K562 (cell line): Measurements from ENCODE around the gene EP300.

Experiments used
- CC2D1A ChIP-seq: fragments of 450-650 bp; IDR thresholded peaks from 2 replicates; pipeline ENCODE4 v1.6.1; 2017; ENCODE audit warnings: mild to moderate bottlenecking
- CLOCK ChIP-seq: fragments of 250-450 bp; sonication (Bioruptor Pico); IDR thresholded peaks from 2 replicates; pipeline ENCODE4 v1.4.0; 2020; ENCODE audit warnings: mild to moderate bottlenecking, moderate library complexity, borderline replicate concordance
- CREB1 ChIP-seq, 2 experiments: sonication (generic) in 1 of 2; formaldehyde crosslinking in 1 of 2; IDR thresholded peaks; 2 replicates each; pipeline versions ENCODE4 v1.6.1 to v1.8.0; 2012 to 2022; ENCODE audit warnings: inconsistent platforms in 1 of 2, mild to moderate bottlenecking in 1 of 2, missing genetic modification reagents in 1 of 2, moderate library complexity in 1 of 2
- CTCF ChIP-seq, 3 experiments: IDR thresholded peaks in 2 of 3; conservative IDR thresholded peaks in 1 of 3; 2 replicates each; pipeline ENCODE4 v1.5.1; 2011 to 2012; ENCODE audit warnings: low read length in 3 of 3, mild to moderate bottlenecking in 3 of 3, control low read depth in 2 of 3, improper control_type of control experiment in 1 of 3, inconsistent platforms in 1 of 3, low read depth in 1 of 3, mixed read lengths in 1 of 3, moderate library complexity in 1 of 3; ENCODE audit not compliant: insufficient read depth in 2 of 3
- EGR1 ChIP-seq: fragments of 450-650 bp; conservative IDR thresholded peaks from 2 replicates; pipeline ENCODE4 v1.6.1; 2017; ENCODE audit warnings: mild to moderate bottlenecking
- EP300 ChIP-seq: IDR thresholded peaks from 2 replicates; pipeline ENCODE4 v1.6.1; 2012; ENCODE audit warnings: low read length, improper control_type of control experiment
- ETV5 ChIP-seq: sonication (generic); formaldehyde crosslinking; IDR thresholded peaks from 2 replicates; pipeline ENCODE4 v1.4.0; 2020; ENCODE audit warnings: low read depth, mild to moderate bottlenecking, missing genetic modification reagents
- HNRNPL ChIP-seq: fragments of 200-400 bp; formaldehyde crosslinking; IDR thresholded peaks from 2 replicates; pipeline ENCODE4 v1.6.1; 2017; ENCODE audit warnings: low read depth, mild to moderate bottlenecking, low read length
- KDM5B ChIP-seq: fragments of 200-600 bp; sonication (generic); IDR thresholded peaks from 2 replicates; pipeline ENCODE4 v1.6.1; 2012; ENCODE audit warnings: low read depth, mild to moderate bottlenecking, moderate library complexity, low read length, control low read depth, inconsistent platforms; ENCODE audit not compliant: insufficient replicate concordance
- SMAD1 ChIP-seq: fragments of 150-350 bp; IDR thresholded peaks from 2 replicates; pipeline ENCODE4 v1.6.1; 2014; ENCODE audit warnings: low read length, low read depth; ENCODE audit not compliant: partially characterized antibody
- TRIM28 ChIP-seq: fragments of 450-650 bp; IDR thresholded peaks from 2 replicates; pipeline ENCODE4 v1.6.1; 2017
- TF ChIP-seq, protein P1 (sequence below), 2 experiments: fragments of 450-650 bp; formaldehyde crosslinking in 1 of 2; IDR thresholded peaks; 2 replicates each; pipeline versions ENCODE4 v1.4.0 to v1.6.1; 2014 to 2020; ENCODE audit warnings: mild to moderate bottlenecking in 2 of 2, borderline replicate concordance in 1 of 2, low read depth in 1 of 2
- TF ChIP-seq, protein P2 (sequence below): IDR thresholded peaks from 2 replicates; pipeline ENCODE4 v1.6.1; 2016; ENCODE audit warnings: missing genetic modification characterization, missing compliant biosample characterization
- TF ChIP-seq, protein P3 (sequence below), 2 experiments: fragments of 450-650 bp in 1 of 2; sonication (generic) in 1 of 2; formaldehyde crosslinking; conservative IDR thresholded peaks; 2 replicates each; pipeline versions ENCODE4 v1.4.0 to v1.8.1; 2020 to 2022; ENCODE audit warnings: mild to moderate bottlenecking in 1 of 2, missing genetic modification reagents in 1 of 2

GRCh38 chr22:41177040-41177621 lies 84.7 kb downstream of the EP300 start:
- no peak for TF ChIP-seq CREB1 (IDR thresholded peaks at IDR 0.05)
- TF ChIP-seq CREB1 (CRISPR knock-in tag; IDR thresholded peaks at IDR 0.05) = no peak
- TF ChIP-seq KDM5B = no peak
- TF ChIP-seq TRIM28 = no peak
- TF ChIP-seq EP300 = no peak
- TF ChIP-seq EGR1 = no peak
- TF ChIP-seq, protein P1, sequence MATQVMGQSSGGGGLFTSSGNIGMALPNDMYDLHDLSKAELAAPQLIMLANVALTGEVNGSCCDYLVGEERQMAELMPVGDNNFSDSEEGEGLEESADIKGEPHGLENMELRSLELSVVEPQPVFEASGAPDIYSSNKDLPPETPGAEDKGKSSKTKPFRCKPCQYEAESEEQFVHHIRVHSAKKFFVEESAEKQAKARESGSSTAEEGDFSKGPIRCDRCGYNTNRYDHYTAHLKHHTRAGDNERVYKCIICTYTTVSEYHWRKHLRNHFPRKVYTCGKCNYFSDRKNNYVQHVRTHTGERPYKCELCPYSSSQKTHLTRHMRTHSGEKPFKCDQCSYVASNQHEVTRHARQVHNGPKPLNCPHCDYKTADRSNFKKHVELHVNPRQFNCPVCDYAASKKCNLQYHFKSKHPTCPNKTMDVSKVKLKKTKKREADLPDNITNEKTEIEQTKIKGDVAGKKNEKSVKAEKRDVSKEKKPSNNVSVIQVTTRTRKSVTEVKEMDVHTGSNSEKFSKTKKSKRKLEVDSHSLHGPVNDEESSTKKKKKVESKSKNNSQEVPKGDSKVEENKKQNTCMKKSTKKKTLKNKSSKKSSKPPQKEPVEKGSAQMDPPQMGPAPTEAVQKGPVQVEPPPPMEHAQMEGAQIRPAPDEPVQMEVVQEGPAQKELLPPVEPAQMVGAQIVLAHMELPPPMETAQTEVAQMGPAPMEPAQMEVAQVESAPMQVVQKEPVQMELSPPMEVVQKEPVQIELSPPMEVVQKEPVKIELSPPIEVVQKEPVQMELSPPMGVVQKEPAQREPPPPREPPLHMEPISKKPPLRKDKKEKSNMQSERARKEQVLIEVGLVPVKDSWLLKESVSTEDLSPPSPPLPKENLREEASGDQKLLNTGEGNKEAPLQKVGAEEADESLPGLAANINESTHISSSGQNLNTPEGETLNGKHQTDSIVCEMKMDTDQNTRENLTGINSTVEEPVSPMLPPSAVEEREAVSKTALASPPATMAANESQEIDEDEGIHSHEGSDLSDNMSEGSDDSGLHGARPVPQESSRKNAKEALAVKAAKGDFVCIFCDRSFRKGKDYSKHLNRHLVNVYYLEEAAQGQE (IDR thresholded peaks at IDR 0.05; ENCODE audit: borderline replicate concordance) = no peak
- TF ChIP-seq, protein P1 (CRISPR knock-in tag; IDR thresholded peaks at IDR 0.05; ENCODE audit: low read depth) = no peak
- no peak for TF ChIP-seq HNRNPL
- no peak for TF ChIP-seq CLOCK (CRISPR knock-in tag)
- TF ChIP-seq ETV5 = no peak
- TF ChIP-seq, protein P2, sequence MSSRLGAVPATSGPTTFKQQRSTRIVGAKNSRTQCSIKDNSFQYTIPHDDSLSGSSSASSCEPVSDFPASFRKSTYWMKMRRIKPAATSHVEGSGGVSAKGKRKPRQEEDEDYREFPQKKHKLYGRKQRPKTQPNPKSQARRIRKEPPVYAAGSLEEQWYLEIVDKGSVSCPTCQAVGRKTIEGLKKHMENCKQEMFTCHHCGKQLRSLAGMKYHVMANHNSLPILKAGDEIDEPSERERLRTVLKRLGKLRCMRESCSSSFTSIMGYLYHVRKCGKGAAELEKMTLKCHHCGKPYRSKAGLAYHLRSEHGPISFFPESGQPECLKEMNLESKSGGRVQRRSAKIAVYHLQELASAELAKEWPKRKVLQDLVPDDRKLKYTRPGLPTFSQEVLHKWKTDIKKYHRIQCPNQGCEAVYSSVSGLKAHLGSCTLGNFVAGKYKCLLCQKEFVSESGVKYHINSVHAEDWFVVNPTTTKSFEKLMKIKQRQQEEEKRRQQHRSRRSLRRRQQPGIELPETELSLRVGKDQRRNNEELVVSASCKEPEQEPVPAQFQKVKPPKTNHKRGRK = no peak
- TF ChIP-seq CC2D1A = no peak
- TF ChIP-seq, protein P3, sequence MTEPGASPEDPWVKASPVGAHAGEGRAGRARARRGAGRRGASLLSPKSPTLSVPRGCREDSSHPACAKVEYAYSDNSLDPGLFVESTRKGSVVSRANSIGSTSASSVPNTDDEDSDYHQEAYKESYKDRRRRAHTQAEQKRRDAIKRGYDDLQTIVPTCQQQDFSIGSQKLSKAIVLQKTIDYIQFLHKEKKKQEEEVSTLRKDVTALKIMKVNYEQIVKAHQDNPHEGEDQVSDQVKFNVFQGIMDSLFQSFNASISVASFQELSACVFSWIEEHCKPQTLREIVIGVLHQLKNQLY (CRISPR knock-in tag; conservative IDR thresholded peaks at IDR 0.05) = no peak
- TF ChIP-seq SMAD1 = no peak
- TF ChIP-seq CTCF (IDR thresholded peaks at IDR 0.05 in 2 of 3, conservative IDR thresholded peaks at IDR 0.05 in 1 of 3; ENCODE audit: insufficient read depth in 2 of 3, low read depth in 1 of 3, low read length in 3 of 3) = no peak
